ENCODE measurements around the gene CYP51A1. TPM values are rescaled to one million over a fixed set of nuclear protein-coding genes. Genes with fewer than 3 reads are reported as not detected.

CYP51A1 gene
- total and polyA plus RNA-seq, 2 of the 13 experiments (the other 11 are each of a cell fraction or from before 2014, with no cell fraction given): 15.4 to 260 TPM

- TF ChIP-seq ZNF577 (CRISPR knock-in tag; IDR thresholded peaks at IDR 0.05; ENCODE audit: borderline replicate concordance, low read depth): no peak
- TF ChIP-seq AHR (CRISPR knock-in tag; IDR thresholded peaks at IDR 0.05): no peak
- TF ChIP-seq TARDBP (CRISPR knock-in tag; IDR thresholded peaks at IDR 0.05): no peak
Observed at GRCh38 chr7:92131764-92132330, 2.4 kb downstream of the CYP51A1 start (continued).

GRCh38 chr7:92131093-92131492 is 3.2 kb downstream of the CYP51A1 start:
- ATAC-seq: no peak

GRCh38 chr7:92121681-92122080 is 12.6 kb downstream of the CYP51A1 start:
- Histone ChIP-seq H3K4me3 (replicated peaks in 1 of 3; ENCODE audit: insufficient read depth in 1 of 3, low read depth in 2 of 3, low read length in 3 of 3) (no peak overlapping the region), H3K9ac (ENCODE audit: insufficient read depth, low read depth, low read length) (no peak overlapping the region), H3K79me2 (ENCODE audit: insufficient read depth, low read length) (peaks cover 84% of the 10 kb centered on the region), H3K4me2 (ENCODE audit: low read depth, low read length) (no peak overlapping the region), H4K20me1 (ENCODE audit: insufficient read depth, low read length) (peaks cover 41% of the 10 kb centered on the region), H3K27ac (ENCODE audit: extremely low read length, insufficient read depth, low read length) (no peak overlapping the region), H3K27me3 (ENCODE audit: control insufficient read depth in 1 of 2, insufficient read depth in 2 of 2, low read length in 2 of 2) (no peaks in the 10 kb centered on the region), H2AFZ (ENCODE audit: low read length) (no peak overlapping the region), H3K9me3 (ENCODE audit: low read length) (no peaks in the 10 kb centered on the region), H3K4me1 (ENCODE audit: insufficient read depth, low read length) (peaks cover 17% of the 10 kb centered on the region; the same call in 1 of the 2 replicates), H3K36me3 (replicated peaks in 1 of 2; ENCODE audit: control insufficient read depth in 1 of 2, insufficient read depth in 2 of 2, low read length in 2 of 2) (peaks cover 7 to 85% of the 10 kb centered on the region in 2 experiments)
- TF ChIP-seq TGIF2 (CRISPR knock-in tag; IDR thresholded peaks at IDR 0.05) (no peak), ZNF670 (CRISPR knock-in tag; IDR thresholded peaks at IDR 0.05; ENCODE audit: borderline replicate concordance) (no peak), ELK4 (CRISPR knock-in tag; IDR thresholded peaks at IDR 0.05; ENCODE audit: borderline replicate concordance) (no peak), ZNF784 (CRISPR knock-in tag; IDR thresholded peaks at IDR 0.05; ENCODE audit: borderline replicate concordance) (no peak), WIZ (CRISPR knock-in tag; IDR thresholded peaks at IDR 0.05) (no peak), GATAD1 (CRISPR knock-in tag; IDR thresholded peaks at IDR 0.05) (no peak)
- CTCF ChIA-PET (ENCODE audit: low intra/inter-chr PET ratio, low total read pairs): no interaction called here
- POLR2A ChIA-PET: no interaction called here
- intact Hi-C loops (cut with micrococcal nuclease; ENCODE audit: unreplicated experiment): no loop called here
- DNase-seq (ENCODE audit: low spot score) (no peak), FAIRE-seq (no peak), ATAC-seq (no peak)
- in situ Hi-C loops (cut with HindIII; ENCODE audit: extremely low pct_ligation_motif_present, low pct_unique_long_range_greater_than_20kb): no loop called here
- BruUV-seq (replicated peaks): no TSS peak

More at GRCh38 chr7:92131093-92131492, 3.2 kb downstream of the CYP51A1 start:
- H3K36me3 ChIP-seq (replicated peaks in 1 of 2; ENCODE audit: control insufficient read depth in 1 of 2, insufficient read depth in 2 of 2, low read length in 2 of 2): peaks cover 8 to 52% of the 10 kb centered on the region in 2 experiments
- no peak for FAIRE-seq
- H4K20me1 ChIP-seq (ENCODE audit: insufficient read depth, low read length): peaks cover 52% of the 10 kb centered on the region
- 94% methylated on average over 5 of the region's 5 CpGs for WGBS (ENCODE audit: low lambda C conversion rate)
- in situ Hi-C loops (cut with HindIII; ENCODE audit: extremely low pct_ligation_motif_present, low pct_unique_long_range_greater_than_20kb) (no loop called here), intact Hi-C loops (cut with micrococcal nuclease; ENCODE audit: unreplicated experiment) (loop anchor here (5.0 kb wide), 2 partner anchors 249 to 316 kb away; partner anchors contain the start of genes GATAD1 and MTERF1)
- CTCF ChIA-PET (ENCODE audit: low intra/inter-chr PET ratio, low total read pairs): no interaction called here
- no peak for DNase-seq (ENCODE audit: low spot score)
- POLR2A ChIA-PET: no interaction called here
- BruUV-seq (replicated peaks): no TSS peak
- H3K27ac ChIP-seq (ENCODE audit: extremely low read length, insufficient read depth, low read length): no peak overlapping the region
- H3K27me3 ChIP-seq (ENCODE audit: control insufficient read depth in 1 of 2, insufficient read depth in 2 of 2, low read length in 2 of 2): no peaks in the 10 kb centered on the region; a peak in 1 of 5 replicates
- no peak overlapping the region for H2AFZ ChIP-seq (ENCODE audit: low read length)
- no peak for TF ChIP-seq ZFAT (CRISPR knock-in tag; conservative IDR thresholded peaks at IDR 0.05)
- 0 out of 2 replicates have a peak, but pooled peaks have one; percentile 1 for TF ChIP-seq SAP130 (CRISPR knock-in tag; IDR thresholded peaks at IDR 0.05; ENCODE audit: low read depth)
- peaks cover 82% of the 10 kb centered on the region for H3K79me2 ChIP-seq (ENCODE audit: insufficient read depth, low read length)
- H3K4me2 ChIP-seq (ENCODE audit: low read depth, low read length): peak overlapping the region; percentile 98
- no peak overlapping the region for H3K9ac ChIP-seq (ENCODE audit: insufficient read depth, low read depth, low read length)
- peaks cover 36% of the 10 kb centered on the region for H3K4me1 ChIP-seq (ENCODE audit: insufficient read depth, low read length)
- peak overlapping the region in 2 of 3 experiments; percentile 95 to 100; a peak in 2 of 6 replicates for H3K4me3 ChIP-seq (replicated peaks in 1 of 3; ENCODE audit: insufficient read depth in 1 of 3, low read depth in 2 of 3, low read length in 3 of 3)
- no peaks in the 10 kb centered on the region for H3K9me3 ChIP-seq (ENCODE audit: low read length)

Data from HepG2 (cell line).